Stimulated activated CD4-positive, alpha-beta T cell treated with anti-CD3 and anti-CD28 coated beads, Interleukin-4, amount 100 ng/mL, for 1 hour (primary cell): ENCODE results near the gene PMEPA1.
A peak's percentile ranks its signal among the peaks of the same experiment; 100 is the strongest.

Experiments
- DNase-seq: peaks from one replicate; pipeline ENCODE4 v3.0.0-alpha.2; 2020

PMEPA1 gene

DNA sequence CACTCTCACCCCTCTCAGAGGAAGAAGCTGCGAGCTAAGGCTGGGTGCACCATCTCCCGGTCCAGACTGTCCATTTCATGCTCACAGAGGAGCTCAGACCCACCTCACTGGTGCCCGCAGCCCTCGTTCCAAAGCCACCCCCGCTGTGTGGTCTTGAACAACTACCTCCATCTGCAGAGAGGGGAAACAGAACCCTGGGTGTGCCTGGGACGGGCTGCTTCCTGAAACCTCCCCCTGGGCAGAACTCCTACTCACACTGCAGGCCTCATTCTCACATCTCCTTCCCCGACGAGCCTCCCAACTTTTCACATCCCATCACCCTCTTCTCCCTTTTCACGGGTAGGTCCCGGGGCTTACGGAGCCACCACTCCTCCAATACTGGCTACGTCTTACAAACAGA, 18.1 kb downstream of the PMEPA1 start:
- no peak for DNase-seq

GRCh38 chr20:57690525-57690924, 19.3 kb downstream of the PMEPA1 start:
- DNase-seq: no peak

DNA sequence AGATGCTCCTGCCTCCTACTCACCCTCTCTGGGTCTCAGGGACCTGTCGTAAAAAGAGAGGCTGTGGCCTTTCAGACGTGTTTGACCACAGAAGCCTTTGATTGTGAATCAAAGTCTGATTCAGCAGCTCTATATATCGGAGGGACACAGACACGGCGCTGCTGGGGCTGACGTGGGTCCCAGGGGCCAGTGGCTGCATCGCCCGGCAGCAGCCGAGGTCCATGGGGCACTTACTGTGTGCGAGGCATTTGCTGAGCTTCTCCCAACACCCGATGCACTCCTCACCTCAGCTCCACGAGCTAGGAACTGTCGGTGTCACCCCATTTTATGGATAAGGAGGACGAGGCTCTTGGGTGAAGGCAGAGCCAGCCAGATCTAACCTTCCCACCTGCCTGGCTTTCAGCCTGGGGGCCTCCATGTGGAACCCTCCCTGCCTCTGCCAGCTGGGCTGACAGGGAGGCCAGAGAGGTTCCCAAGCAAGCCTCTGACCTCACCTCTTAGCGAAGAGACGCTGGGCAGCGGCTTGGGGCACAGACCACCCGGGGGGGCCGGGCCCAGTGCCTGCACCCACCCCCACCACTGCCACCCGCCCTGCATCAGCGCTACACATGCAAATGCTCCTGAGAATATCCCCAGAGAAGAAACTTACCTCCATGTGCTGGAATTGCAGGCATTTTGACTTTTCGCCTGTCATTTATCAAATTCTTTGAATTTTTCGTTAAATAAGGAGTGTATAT, 19.9 kb downstream of the PMEPA1 start:
- DNase-seq: no peak

GRCh38 chr20:57688864-57689263, 21.0 kb downstream of the PMEPA1 start:
- DNase-seq: no peak

GRCh38 chr20:57688295-57688694, 21.5 kb downstream of the PMEPA1 start:
- DNase-seq: no peak

DNA sequence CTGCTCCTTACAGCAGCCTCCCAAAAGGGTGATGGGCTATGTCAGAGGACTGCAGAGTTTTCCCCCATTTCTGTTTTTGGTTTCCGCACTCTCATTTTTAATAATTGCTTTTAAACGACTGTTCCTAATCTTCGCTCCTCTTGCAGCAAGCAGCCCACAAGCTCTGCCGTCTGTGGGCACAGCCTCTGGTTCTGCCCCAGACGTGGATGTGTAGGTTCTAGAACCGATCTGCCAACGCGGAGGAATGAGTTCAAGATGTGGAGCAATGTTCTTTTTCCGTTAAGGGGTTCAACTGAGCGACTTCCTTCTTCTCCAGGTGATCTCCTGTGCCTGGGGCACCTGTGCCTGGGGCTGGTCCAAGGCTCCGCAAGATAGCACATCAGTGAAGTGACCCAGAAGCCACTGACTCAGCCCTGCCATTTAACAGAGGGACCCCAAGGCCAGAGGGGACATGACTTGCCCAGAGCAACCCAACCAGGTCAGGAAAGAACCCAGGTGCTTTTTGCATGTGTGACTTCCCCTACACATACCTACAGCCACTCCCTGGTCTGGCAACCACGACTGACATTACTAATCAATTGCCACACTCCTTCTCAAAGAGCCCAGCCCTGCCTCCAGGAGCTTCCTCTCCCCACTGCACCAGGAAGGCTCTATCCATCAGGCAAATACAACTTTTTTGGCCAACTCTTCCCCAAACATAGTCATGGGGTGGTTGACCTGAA, 22.7 kb downstream of the PMEPA1 start:
- no peak for DNase-seq

GRCh38 chr20:57685146-57685758, 24.6 kb downstream of the PMEPA1 start:
- no peak for DNase-seq

DNA sequence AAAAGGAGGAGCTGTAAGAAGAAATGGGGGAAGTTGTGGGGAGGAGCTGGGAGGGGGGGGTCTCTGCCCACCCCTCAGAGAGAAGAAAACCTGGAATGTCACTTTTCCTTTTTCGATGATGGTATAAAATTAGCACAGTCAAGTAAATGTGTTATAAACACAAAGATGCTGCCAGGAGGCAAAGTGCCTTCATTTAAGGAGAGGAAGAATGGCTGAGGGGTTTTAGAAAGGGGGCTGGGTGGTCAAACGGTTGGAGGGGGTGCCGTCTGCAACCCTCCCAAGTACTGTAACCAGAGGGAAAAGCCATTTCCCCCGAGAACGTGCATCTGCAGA, 25.0 kb downstream of the PMEPA1 start:
- DNase-seq: no peak

DNA sequence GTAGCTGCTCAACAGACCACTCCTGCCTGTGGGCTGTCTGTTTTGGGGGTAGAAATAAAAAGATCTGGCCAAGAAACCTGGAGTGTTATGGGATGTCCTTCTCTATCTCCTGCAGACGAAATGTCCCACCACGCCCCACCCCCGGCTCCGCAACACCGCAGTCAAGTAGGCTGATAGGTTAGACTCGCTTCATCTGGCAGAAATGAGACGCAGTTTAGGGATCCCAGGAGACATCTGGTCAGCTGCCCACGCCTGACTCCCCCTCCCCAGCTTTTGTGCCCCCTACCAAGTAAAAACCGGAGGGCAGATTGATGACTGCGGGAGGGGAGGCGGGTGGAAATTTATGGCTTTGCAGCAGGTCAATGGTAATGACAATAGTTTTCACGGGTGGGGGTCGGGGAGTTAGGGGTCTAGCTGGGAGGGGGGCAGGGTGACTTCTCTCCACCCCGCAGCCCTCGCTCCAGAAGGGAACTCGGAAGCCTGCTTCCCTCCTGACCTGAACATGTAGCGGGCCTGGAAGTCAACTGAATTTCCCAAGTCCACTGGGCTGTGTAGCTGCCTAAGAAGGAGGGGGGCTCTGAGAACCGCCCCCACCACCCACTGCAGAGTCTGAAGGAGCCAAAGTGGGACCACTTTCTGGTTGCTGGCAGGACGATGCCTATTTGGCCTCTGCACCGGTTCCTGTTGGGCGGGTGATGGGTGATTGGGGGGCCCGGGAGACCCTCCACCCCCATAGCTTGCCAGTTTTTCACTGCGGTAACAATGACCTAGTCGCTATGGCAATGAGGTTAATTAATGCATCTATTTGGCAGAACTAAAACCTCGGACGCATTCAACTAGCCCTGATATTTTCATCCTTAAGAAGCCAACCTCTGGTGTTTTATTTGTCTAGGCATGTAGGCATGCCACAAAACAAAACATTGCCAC, 25.7 kb downstream of the PMEPA1 start:
- no peak for DNase-seq

GRCh38 chr20:57683287-57683686, 26.5 kb downstream of the PMEPA1 start:
- DNase-seq: no peak

- no peak for DNase-seq
These were observed 27.4 kb downstream of the PMEPA1 start for GRCh38 chr20:57682184-57683101.

DNA sequence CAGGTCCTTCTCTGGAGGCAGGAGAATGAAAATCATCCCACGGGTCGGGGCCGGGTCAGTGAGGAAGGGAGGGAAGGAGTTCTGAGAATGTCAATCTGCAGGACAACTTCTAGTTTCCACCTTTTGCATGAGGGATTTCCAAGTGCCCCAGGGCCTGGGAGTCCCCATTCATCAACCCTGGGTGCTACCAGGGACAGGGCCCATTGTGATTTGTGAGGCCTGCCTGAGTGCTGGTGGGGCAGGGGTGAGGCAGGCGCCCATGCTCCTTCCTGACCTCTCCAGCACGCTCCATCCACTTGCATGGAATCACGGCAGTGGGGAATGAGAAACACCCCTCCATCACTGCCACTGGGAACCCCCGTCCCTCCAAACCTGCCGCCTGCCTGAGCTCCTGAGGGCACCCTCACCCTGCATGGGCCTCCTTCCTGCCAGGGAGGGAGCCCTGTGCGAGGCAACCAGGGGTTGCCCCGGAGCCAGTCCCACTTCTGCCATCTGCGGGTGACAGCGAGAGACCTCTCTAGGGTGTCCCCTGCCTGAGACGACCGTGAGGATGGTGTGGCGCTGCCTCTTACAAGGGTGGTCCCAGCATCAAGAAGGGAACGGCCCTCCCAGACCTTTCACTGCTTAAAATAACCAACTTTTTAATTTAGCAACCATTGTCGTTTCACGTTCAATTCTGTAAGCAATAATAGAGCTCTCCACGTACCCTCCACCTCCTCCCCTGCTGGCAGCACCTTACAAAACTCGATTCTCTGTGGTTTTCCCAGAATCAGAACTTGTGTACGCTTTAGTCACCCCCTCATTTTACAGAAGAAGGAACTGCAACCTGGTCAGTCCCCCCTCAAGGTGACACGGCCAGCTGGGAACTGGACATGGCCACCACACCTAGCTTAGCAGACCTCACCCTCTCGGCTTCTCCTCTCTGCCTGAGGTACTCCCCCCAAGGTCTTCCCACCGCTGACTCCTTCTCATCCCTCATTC, 28.6 kb downstream of the PMEPA1 start:
- peak; percentile 29 for DNase-seq

DNA sequence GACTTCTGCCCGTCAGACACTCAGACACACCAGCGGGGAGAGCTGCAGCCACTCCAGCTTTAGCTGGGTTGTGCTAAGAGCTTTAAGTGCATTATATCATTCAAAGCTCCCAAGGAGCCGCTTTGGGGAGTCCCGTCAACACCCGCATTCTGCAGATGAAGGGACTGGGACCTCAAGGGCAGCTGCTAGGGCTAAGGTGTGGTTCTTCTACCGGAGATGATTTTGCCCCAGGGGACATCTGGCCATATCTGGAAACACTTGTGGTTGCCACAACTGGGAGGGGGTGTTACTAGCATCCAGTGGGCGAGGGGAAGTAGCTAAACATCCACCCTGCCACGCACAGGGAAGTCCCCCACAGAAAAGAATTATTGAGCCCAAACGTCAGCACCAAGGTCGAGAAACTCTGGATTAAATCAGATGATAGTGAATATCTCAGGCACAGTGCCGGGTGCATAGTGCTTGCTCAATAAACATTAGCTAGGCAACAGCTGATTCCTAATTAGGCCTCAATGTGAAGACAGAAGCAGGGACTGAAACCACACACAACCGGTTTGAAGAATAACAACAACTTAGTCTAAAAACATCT, 29.6 kb downstream of the PMEPA1 start:
- DNase-seq: no peak

- DNase-seq: no peak
These were observed 30.7 kb downstream of the PMEPA1 start for GRCh38 chr20:57679113-57679512.

- no peak for DNase-seq
These were observed 31.5 kb downstream of the PMEPA1 start for GRCh38 chr20:57678340-57678739.

DNA sequence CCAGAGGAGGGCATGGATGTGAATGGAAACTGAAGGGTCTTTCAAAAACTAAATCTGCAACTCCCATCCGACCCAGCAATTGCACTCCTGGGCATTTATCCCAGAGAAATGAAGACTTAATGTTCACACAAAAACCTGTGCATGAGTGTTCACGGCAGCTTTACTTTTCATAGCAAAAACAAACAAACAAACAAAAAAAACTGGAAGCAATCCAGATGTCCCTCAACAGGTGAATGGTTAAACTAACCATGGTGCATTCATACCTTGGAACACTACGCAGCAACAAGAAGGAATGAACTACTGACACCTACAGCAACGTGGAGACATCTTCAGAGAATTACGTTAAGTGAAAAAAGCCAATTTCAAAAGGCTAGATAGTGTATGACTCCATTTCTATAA, 32.2 kb downstream of the PMEPA1 start:
- no peak for DNase-seq

GRCh38 chr20:57676589-57677583, 32.9 kb downstream of the PMEPA1 start:
- no peak for DNase-seq

DNA sequence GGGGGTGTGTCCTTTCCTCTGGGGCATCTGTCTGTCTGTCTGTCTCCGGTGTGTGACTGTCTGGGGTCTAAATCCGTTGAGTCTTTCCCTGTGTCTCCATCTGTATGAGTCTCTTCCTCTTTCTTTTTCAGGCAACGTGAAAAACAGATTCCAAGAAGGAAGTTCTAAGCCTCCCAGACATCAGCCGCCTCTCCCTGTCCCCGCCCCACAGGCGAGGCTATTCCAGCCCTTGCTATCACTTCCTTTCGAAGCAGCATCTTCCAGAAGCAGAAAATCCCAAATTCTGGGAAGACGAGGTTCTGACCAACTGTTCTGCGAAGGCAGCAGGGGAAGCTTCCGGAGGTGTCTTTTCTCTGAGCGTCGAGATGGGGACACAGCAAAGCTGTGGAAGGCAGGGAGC, 34.0 kb downstream of the PMEPA1 start:
- DNase-seq: no peak

- DNase-seq: no peak
These were observed 36.8 kb downstream of the PMEPA1 start for GRCh38 chr20:57672953-57673575.
